Mammary epithelial cell (primary cell): Measurements from ENCODE around the gene CFAP69.

Experiments
- EZH2 ChIP-seq: IDR thresholded peaks from 2 replicates; pipeline ENCODE4 v1.6.1; 2012; ENCODE audit warnings: low read length, inconsistent platforms, borderline replicate concordance
- TF ChIP-seq, protein P1 (sequence below), 2 donors: IDR thresholded peaks in 1 of 2; conservative IDR thresholded peaks in 1 of 2; 2 replicates each; pipeline ENCODE4 v1.5.1; 2011 to 2012; ENCODE audit warnings: inconsistent platforms in 2 of 2, low read length in 2 of 2, mild to moderate bottlenecking in 2 of 2, control low read depth in 1 of 2, low read depth in 1 of 2; ENCODE audit not compliant: insufficient read depth in 1 of 2; ENCODE audit errors: extremely low read depth in 1 of 2

DNA sequence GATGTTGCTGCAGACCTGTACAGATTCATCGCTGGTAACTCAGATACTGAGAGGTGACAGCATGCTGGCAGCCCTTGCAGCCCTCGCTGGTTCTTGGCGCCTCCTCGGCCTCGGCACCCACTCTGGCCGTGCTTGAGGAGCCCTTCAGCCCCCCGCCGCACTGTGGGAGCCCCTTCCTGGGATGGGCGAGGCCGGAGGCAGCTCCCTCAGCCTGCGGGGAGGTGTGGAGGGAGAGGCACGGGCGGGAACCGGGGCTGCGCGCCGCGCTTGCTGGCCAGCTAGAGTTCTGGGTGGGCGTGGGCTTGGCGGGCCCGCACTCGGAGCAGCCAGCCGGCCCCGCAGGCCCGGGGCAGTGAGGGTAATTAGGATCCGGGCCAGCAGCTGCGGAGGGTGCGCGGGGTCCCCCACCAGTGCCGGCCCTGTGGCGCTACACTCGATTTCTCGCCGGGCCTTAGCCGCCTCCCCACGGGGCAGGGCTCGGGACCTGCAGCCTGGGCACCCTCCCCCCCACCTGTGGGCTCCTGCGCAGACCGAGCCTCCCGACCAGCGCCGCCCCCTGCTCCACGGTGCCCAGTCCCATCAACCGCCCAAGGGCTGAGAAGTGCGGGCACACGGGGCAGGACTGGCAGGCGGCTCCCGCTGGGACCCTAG lies 89.3 kb downstream of the CFAP69 start:
- TF ChIP-seq, protein P1, sequence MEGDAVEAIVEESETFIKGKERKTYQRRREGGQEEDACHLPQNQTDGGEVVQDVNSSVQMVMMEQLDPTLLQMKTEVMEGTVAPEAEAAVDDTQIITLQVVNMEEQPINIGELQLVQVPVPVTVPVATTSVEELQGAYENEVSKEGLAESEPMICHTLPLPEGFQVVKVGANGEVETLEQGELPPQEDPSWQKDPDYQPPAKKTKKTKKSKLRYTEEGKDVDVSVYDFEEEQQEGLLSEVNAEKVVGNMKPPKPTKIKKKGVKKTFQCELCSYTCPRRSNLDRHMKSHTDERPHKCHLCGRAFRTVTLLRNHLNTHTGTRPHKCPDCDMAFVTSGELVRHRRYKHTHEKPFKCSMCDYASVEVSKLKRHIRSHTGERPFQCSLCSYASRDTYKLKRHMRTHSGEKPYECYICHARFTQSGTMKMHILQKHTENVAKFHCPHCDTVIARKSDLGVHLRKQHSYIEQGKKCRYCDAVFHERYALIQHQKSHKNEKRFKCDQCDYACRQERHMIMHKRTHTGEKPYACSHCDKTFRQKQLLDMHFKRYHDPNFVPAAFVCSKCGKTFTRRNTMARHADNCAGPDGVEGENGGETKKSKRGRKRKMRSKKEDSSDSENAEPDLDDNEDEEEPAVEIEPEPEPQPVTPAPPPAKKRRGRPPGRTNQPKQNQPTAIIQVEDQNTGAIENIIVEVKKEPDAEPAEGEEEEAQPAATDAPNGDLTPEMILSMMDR (conservative IDR thresholded peaks at IDR 0.05 in 1 of 2, IDR thresholded peaks at IDR 0.05 in 1 of 2; ENCODE audit: extremely low read depth in 1 of 2, insufficient read depth in 1 of 2, low read depth in 1 of 2, low read length in 2 of 2), result no peak
- no peak for TF ChIP-seq EZH2
